Activated effector memory CD4-positive, alpha-beta T cell treated with Interleukin-2 at 50 U/mL for 16 hours (primary cell): ENCODE data around the gene SRPK2.
"Not testable (repeated sequence)": the region's sequence is repeated elsewhere in the genome, so short reads cannot be mapped to it uniquely, and the experiment has no call there.

Experiments used
- DNase-seq: peaks from one replicate; pipeline ENCODE4 v3.0.0-alpha.2; 2020

SRPK2 gene

GRCh38 chr7:105297309-105297708 is 91.4 kb downstream of the SRPK2 start:
- DNase-seq = no peak

GRCh38 chr7:105296491-105296890 is 92.2 kb downstream of the SRPK2 start:
- no peak for DNase-seq

GRCh38 chr7:105295596-105296352 is 92.9 kb downstream of the SRPK2 start:
- no peak for DNase-seq

GRCh38 chr7:105294482-105294881 is 94.2 kb downstream of the SRPK2 start:
- DNase-seq = not testable (repeated sequence)

- DNase-seq = no peak
These were observed 99.0 kb downstream of the SRPK2 start for GRCh38 chr7:105289704-105290103.

- no peak for DNase-seq
These were observed 102.3 kb downstream of the SRPK2 start for GRCh38 chr7:105286441-105286840.

GRCh38 chr7:105285118-105285874 is 103.4 kb downstream of the SRPK2 start:
- no peak for DNase-seq

GRCh38 chr7:105284014-105284413 is 104.7 kb downstream of the SRPK2 start:
- no peak for DNase-seq

- DNase-seq = no peak
These were observed 106.8 kb downstream of the SRPK2 start for GRCh38 chr7:105281966-105282365.

- no peak for DNase-seq
These were observed 109.1 kb downstream of the SRPK2 start for GRCh38 chr7:105279688-105280007.

- DNase-seq = no peak
These were observed 109.6 kb downstream of the SRPK2 start for GRCh38 chr7:105278973-105279687.

GRCh38 chr7:105278565-105278964 is 110.2 kb downstream of the SRPK2 start:
- DNase-seq = no peak

- DNase-seq = no peak
These were observed 111.4 kb downstream of the SRPK2 start for GRCh38 chr7:105277341-105277740.

GRCh38 chr7:105270117-105270516 is 118.6 kb downstream of the SRPK2 start:
- no peak for DNase-seq

GRCh38 chr7:105269397-105269796 is 119.3 kb downstream of the SRPK2 start:
- no peak for DNase-seq

GRCh38 chr7:105268511-105269392 is 120.0 kb downstream of the SRPK2 start:
- no peak for DNase-seq

GRCh38 chr7:105268056-105268455 is 120.7 kb downstream of the SRPK2 start:
- DNase-seq = no peak

GRCh38 chr7:105267244-105267643 is 121.5 kb downstream of the SRPK2 start:
- no peak for DNase-seq

- DNase-seq = no peak
These were observed 124.0 kb downstream of the SRPK2 start for GRCh38 chr7:105264707-105265106.

GRCh38 chr7:105261689-105262088 is 127.0 kb downstream of the SRPK2 start:
- DNase-seq = no peak

- DNase-seq = not testable (repeated sequence)
These were observed 128.4 kb downstream of the SRPK2 start for GRCh38 chr7:105260201-105260871.

GRCh38 chr7:105258919-105259318 is 129.8 kb downstream of the SRPK2 start:
- not testable (repeated sequence) for DNase-seq
